ENCODE results near the gene FLNB. TPM values are rescaled to one million over a fixed set of nuclear protein-coding genes. Genes with fewer than 3 reads are reported as not detected.

The FLNB gene
- total RNA-seq, 1 experiment from 2014 or later: 309 TPM

DNA sequence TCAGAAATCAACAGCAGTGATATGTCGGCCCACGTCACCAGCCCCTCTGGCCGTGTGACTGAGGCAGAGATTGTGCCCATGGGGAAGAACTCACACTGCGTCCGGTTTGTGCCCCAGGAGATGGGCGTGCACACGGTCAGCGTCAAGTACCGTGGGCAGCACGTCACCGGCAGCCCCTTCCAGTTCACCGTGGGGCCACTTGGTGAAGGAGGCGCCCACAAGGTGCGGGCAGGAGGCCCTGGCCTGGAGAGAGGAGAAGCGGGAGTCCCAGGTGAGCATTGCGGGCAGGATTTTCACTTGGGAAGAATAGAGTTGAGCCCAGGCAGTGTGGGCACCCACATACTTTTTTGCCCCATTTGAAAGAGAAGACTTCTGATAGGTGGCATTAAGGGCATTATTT lies 145.1 kb downstream of the FLNB start:
- no peak for DNase-seq (ENCODE audit: low read depth, low spot score)
- ChIA-PET CTCF (no interaction called here), POLR2A (no interaction called here)
- BruUV-seq (replicated peaks): no TSS peak
- Histone ChIP-seq H3K4me3 (ENCODE audit: low read depth in 2 of 2, low read length in 2 of 2) (no peak overlapping the region), H3K9me3 (ENCODE audit: control insufficient read depth, insufficient read depth, low read depth, low read length) (no peaks in the 10 kb centered on the region), H3K4me1 (ENCODE audit: control insufficient read depth, insufficient read depth, low read length) (no peaks in the 10 kb centered on the region), H3K27me3 (ENCODE audit: control insufficient read depth, insufficient read depth, low read length) (no peaks in the 10 kb centered on the region), H3K36me3 (ENCODE audit: control insufficient read depth, insufficient read depth, low read length) (peaks cover 38% of the 10 kb centered on the region), H3K27ac (ENCODE audit: low read length) (no peak overlapping the region)
- intact Hi-C loops (cut with micrococcal nuclease; ENCODE audit: unreplicated experiment) (no loop called here), in situ Hi-C loops (cut with HindIII; ENCODE audit: low pct_unique_long_range_greater_than_20kb, low sequenced_read_pairs) (no loop called here)
- no peak for ATAC-seq
- TF ChIP-seq CTCF (IDR thresholded peaks at IDR 0.05) (no peak), POLR2AphosphoS5 (IDR thresholded peaks at IDR 0.05; ENCODE audit: low read depth, low read length) (no peak), TCF7L2 (IDR thresholded peaks at IDR 0.05; ENCODE audit: low read depth, low read length) (no peak), SIN3A (IDR thresholded peaks at IDR 0.05; ENCODE audit: borderline replicate concordance, insufficient read depth, low read depth, low read length) (no peak)
- TF ChIP-seq, protein P1, sequence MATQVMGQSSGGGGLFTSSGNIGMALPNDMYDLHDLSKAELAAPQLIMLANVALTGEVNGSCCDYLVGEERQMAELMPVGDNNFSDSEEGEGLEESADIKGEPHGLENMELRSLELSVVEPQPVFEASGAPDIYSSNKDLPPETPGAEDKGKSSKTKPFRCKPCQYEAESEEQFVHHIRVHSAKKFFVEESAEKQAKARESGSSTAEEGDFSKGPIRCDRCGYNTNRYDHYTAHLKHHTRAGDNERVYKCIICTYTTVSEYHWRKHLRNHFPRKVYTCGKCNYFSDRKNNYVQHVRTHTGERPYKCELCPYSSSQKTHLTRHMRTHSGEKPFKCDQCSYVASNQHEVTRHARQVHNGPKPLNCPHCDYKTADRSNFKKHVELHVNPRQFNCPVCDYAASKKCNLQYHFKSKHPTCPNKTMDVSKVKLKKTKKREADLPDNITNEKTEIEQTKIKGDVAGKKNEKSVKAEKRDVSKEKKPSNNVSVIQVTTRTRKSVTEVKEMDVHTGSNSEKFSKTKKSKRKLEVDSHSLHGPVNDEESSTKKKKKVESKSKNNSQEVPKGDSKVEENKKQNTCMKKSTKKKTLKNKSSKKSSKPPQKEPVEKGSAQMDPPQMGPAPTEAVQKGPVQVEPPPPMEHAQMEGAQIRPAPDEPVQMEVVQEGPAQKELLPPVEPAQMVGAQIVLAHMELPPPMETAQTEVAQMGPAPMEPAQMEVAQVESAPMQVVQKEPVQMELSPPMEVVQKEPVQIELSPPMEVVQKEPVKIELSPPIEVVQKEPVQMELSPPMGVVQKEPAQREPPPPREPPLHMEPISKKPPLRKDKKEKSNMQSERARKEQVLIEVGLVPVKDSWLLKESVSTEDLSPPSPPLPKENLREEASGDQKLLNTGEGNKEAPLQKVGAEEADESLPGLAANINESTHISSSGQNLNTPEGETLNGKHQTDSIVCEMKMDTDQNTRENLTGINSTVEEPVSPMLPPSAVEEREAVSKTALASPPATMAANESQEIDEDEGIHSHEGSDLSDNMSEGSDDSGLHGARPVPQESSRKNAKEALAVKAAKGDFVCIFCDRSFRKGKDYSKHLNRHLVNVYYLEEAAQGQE (IDR thresholded peaks at IDR 0.05; ENCODE audit: insufficient read depth in 1 of 2, low read depth in 2 of 2, low read length in 1 of 2): no peak

- H3K27ac ChIP-seq (ENCODE audit: low read length): no peak overlapping the region
- H3K27me3 ChIP-seq (ENCODE audit: control insufficient read depth, insufficient read depth, low read length): no peaks in the 10 kb centered on the region
- POLR2A ChIA-PET: interaction anchor here (0.6 kb wide), 1 partner anchor 109 kb away, joined by 7 read pairs; no protein-coding TSS in a partner anchor
- no peak for DNase-seq (ENCODE audit: low read depth, low spot score)
- intact Hi-C loops (cut with micrococcal nuclease; ENCODE audit: unreplicated experiment) (no loop called here), in situ Hi-C loops (cut with HindIII; ENCODE audit: low pct_unique_long_range_greater_than_20kb, low sequenced_read_pairs) (no loop called here)
- peaks cover 5% of the 10 kb centered on the region for H3K4me1 ChIP-seq (ENCODE audit: control insufficient read depth, insufficient read depth, low read length)
- H3K9me3 ChIP-seq (ENCODE audit: control insufficient read depth, insufficient read depth, low read depth, low read length): no peaks in the 10 kb centered on the region
- no peak for ATAC-seq
- CTCF ChIA-PET: no interaction called here
- TF ChIP-seq SIN3A (IDR thresholded peaks at IDR 0.05; ENCODE audit: borderline replicate concordance, insufficient read depth, low read depth, low read length): no peak
- TF ChIP-seq, protein P1 (IDR thresholded peaks at IDR 0.05; ENCODE audit: insufficient read depth in 1 of 2, low read depth in 2 of 2, low read length in 1 of 2): no peak
- TF ChIP-seq CTCF (IDR thresholded peaks at IDR 0.05): no peak
- TF ChIP-seq TCF7L2 (IDR thresholded peaks at IDR 0.05; ENCODE audit: low read depth, low read length): no peak
- no peak for TF ChIP-seq POLR2AphosphoS5 (IDR thresholded peaks at IDR 0.05; ENCODE audit: low read depth, low read length)
- H3K36me3 ChIP-seq (ENCODE audit: control insufficient read depth, insufficient read depth, low read length): peaks cover 34% of the 10 kb centered on the region
- H3K4me3 ChIP-seq (ENCODE audit: low read depth in 2 of 2, low read length in 2 of 2): no peak overlapping the region
- BruUV-seq (replicated peaks): no TSS peak
These were observed 146.6 kb downstream of the FLNB start for GRCh38 chr3:58154626-58155449.

All from Panc1 (cell line).